GM18520 (cell line): ENCODE data around the gene COL6A2.
"Not testable (repeated sequence)": the region's sequence is repeated elsewhere in the genome, so short reads cannot be mapped to it uniquely, and the experiment has no call there.

Experiments used
- ATAC-seq: cut with Tn5 transposase; IDR thresholded peaks from one replicate; pipeline ENCODE4 v1.9.1; 2021; ENCODE audit not compliant: unreplicated experiment

Gene COL6A2

GRCh38 chr21:46171996-46172862 is 74.3 kb downstream of the COL6A2 start:
- no peak for ATAC-seq

- no peak for ATAC-seq
Measured at GRCh38 chr21:46172863-46173528, 75.1 kb downstream of the COL6A2 start.

GRCh38 chr21:46173573-46173972 is 75.7 kb downstream of the COL6A2 start:
- no peak for ATAC-seq

- not testable (repeated sequence) for ATAC-seq
Measured at GRCh38 chr21:46176443-46177129, 78.7 kb downstream of the COL6A2 start.

- ATAC-seq = no peak
Measured at GRCh38 chr21:46178961-46179360, 81.0 kb downstream of the COL6A2 start.
